ENCODE results near the gene TAMALIN.
A peak's percentile ranks its signal among the peaks of the same experiment; 100 is the strongest.

Gene TAMALIN

DNA sequence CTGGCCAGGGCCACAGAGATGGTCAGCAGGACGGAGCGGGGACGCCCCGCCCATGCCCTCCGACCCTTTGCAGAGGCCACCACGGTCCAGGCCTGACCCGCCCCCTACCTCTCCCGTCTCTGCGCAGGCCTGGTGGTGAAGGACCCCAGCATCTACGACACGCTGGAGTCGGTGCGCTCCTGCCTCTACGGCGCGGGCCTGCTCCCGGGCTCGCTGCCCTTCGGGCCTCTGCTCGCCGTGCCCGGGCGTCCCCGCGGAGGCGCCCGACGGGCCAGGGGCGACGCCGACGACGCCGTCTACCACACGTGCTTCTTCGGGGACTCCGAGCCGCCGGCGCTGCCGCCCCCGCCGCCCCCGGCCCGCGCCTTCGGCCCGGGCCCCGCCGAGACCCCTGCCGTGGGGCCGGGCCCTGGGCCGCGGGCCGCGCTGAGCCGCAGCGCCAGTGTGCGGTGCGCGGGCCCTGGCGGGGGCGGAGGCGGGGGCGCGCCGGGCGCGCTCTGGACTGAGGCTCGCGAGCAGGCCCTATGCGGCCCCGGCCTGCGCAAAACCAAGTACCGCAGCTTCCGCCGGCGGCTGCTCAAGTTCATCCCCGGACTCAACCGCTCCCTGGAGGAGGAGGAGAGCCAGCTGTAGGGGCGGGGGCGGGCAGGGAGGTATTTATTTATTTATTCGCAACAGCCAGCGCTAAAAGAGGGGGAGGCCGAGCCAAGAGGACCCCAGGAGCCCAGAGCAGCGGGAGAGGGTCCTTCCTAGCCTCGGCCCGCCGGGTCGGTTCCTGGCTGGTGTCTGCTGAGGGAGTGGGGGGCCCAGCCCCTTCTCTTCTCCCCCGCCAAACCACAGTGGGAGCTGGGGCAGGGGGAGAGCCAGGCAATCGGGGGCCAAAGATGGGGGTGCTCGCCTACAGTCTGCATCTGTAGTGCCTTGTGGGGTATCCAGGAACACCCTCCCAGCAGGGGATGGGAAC, 8.1 kb downstream of the TAMALIN start:
- DNase-seq (ENCODE audit: low read depth), result no peak

DNA sequence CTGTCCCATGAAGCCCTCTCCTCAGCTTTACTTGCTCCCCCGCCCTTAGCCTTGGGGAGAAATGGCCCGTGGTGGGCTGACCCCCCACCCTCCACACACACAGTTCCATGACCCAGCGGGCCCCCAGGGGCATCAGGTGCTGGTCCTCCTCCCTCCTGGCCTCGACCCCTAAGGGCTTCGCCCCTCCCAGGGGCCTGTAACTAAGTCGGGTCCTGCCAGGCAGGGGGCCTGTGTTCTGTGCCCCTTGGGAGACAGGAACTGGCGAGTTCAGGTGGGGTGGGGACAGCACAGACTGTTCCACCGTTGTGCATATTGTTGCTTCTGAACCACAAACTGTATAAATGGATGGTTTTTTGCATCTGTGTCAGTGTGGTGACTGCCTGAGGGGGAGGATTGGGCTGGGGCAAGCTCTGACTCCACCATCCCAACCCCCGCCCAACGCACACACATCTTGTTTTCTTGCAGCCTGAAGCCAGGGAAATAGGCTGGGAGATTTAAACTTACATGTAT, 8.8 kb downstream of the TAMALIN start:
- DNase-seq (ENCODE audit: low read depth), result no peak

DNA sequence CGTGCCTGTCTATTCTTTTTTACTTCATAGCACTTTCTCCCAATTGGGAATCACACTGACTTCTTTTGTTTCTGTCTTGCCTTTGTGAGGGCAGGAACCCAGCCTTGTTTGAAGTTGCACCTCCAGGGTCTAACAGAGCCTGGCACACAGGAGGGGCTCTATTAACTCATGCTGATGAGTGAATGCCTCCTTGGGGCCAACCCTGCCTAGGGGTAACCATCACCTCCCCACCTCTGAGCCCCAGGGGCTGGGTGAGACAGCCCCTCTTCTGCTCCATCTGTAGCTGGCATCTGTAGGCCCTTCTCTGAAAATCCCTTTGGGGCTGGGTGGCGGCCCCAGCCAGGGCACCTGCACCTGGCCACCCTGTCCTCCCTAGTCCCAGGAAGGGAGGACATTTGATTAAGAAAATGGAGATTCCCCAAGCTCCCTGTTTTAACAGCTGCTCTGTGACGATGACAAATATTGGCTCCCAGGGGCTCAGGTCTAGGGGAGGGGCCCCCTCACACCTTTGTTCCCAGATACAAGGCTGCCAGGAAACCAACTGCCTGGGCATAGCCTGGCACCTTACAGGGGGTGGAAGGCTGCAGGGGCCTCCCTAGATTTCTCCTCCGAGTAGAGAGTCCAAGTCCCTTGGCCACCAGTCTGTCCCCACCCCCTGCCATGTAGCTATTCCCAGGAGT, 11.8 kb downstream of the TAMALIN start:
- DNase-seq (ENCODE audit: low read depth), result no peak

DNA sequence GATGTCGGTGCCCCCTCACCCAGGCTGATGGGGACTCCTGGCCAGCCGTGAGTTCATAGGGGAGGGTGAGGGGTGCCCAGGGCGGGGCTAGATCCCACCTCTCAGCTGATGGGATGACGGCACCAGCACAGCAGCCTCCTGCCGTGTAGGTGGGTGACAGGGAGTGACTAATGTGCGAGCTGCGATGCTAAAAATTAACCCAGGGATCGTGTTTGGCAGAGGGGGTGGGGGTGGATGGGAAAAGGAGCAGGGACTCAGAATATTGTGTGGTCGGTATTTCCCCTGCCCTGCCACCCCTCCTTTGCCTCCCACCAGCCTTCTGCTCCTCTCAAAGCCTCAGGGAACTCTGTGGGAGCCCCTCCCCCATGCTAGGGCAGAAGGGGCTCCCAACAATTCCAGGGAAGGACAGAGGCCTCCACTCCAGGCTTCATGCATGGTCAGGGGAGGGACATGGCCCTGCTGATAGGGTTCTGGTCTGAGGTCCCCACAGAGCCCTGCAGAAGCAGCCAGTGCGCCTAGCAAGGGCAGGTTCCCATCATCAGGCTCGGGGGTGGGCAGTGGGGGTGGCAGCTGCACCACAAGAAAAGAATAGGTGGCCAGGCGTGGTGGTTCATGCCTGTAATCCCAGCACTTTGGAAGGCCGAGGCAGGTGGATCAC, 12.5 kb downstream of the TAMALIN start:
- no peak for DNase-seq (ENCODE audit: low read depth)

DNA sequence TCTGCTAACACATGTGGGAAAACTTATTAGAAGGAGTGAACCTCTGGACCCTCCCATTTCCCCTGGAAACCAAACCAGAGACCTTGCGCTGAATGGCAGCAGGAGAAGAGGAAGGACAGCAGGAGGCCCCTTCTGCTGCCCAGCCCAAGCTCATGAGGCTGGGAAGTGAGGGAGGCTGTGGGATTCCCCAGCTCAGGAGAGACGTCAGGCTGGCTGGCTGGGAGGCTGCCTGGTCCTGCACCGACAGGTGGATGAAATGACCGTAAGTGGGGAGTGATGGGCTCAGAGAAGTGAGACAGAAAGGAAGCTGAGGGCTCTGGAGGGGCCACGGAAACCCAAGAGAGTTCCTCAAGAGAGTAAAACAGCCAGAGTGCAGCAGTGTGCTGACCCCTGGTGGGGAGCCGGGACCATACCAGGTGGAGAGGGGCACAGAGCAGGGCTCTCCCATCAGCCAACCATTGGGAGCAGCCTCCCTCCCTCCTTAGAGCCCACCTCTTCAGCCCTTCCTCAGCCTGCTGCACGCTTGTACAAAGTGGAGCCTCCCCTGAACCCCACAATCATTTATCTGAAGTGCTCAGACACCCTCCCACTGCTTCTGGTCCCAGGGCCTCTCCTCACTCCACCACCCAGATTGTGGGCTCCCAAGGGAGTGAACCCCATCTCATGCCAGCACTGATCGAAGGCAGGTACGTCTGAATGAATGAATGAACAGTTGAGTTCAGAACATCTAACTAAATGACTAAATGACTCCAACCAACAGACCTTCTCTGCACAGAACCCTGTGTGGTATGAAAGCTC, 14.0 kb downstream of the TAMALIN start:
- no peak for DNase-seq (ENCODE audit: low read depth)

DNA sequence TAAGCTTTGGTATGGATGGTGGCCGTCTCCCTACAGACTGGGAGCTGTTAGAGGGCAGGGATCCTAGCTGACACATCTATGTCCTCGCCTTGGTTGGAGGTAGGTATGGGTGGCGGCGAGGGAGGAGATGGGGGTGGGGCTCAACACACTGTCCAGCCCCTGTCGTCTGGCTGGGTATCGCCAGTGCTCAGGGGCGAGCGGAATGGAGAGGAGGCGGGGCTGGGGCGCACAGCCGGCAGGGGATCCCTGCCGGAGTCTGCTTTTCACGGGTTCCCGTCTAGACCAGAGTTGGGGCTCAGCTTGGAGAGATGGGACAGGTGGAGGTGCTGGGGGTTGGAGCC, 16.1 kb downstream of the TAMALIN start:
- no peak for DNase-seq (ENCODE audit: low read depth)

DNA sequence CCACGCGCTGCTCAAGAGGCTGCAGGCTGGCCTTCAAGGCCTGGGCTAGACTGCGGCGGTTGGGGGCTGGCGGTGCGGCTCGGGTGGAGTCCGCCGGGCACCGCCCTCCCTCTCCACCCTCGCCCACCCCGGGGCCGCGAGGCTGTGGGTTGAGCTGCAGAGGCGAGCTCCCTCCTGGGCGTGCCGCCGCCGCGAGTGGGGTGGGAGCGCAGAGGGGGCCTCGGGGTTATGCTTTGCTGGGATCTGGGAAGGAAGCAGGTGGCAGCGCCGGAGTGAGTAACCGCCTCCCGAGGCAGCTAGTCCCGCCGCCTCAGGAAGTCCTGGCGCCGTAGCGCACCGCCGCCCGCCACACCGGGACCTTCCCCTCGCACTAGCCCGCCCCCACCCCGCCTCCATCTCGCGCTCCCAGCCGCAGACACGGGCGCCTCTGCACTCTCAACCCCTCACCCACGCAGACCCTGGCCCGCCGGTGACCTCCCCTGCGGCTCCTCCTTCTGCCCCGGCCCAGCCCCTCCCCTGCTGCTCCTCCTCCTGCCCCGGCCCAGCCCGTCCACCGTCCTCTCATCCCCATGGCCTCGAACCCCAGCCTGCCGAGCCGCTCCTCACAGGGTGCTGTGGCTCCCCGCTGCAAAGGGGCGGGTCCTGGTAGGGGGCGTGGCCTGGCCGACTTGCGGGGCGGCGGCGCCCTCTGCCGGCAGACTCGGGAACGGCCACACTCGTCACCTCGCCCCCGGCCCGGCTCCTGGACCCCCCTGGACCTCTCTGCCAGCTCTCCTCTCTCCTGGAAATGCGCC, 16.6 kb downstream of the TAMALIN start:
- peak; percentile 52 for DNase-seq (ENCODE audit: low read depth)

DNA sequence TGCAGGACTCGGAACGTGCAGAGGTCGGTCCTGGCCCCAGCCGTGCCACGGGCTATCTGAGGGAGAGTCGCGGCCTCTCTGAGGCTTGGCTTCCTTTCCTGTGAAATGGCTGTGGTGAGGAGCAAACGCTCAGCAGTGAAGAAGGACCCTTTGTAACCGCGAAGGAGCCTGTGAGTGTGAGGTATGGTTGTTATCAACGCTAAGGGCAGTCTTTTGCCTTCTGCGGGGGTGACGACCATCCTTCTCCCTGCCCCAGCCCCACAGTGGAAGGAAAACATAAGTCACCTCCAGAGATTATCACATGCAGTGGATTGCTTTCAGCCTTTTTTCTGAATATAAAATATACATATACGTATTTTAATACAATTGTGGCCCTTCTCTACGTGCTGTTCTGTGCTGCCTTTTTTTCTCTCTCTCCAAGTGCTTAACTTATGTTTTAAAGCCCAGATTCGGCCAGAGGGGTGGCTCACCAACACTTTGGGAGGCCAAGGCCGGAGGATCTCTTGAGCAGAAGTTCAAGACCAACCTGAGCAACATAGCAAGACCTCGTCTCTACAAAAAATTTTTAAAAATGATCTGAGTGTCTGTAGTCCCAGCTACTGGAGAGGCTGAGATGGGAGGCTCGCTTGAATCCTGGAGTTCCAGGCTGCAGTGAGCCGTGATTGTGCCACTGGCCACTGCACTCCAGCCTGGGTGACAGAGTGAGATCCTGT, 17.4 kb downstream of the TAMALIN start:
- no peak for DNase-seq (ENCODE audit: low read depth)

DNA sequence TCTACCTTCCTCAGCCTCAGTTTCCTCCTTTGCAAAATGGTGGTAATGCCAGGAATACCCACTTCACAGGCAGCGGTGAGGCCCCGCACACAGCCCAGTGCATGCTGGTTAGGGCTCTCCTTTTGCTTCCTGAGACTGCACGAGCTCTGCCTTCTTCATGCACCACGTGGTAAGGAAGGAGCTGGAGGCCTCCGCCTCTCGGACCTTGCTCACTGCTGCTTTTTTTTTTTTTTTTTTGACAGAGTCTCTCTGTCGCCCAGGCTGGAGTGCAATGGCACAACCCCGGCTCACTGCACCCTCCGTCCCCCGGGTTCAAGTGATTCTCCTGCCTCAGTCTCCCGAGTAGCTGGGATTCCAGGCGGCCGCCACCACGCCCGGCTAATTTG, 18.1 kb downstream of the TAMALIN start:
- no peak for DNase-seq (ENCODE audit: low read depth)

DNA sequence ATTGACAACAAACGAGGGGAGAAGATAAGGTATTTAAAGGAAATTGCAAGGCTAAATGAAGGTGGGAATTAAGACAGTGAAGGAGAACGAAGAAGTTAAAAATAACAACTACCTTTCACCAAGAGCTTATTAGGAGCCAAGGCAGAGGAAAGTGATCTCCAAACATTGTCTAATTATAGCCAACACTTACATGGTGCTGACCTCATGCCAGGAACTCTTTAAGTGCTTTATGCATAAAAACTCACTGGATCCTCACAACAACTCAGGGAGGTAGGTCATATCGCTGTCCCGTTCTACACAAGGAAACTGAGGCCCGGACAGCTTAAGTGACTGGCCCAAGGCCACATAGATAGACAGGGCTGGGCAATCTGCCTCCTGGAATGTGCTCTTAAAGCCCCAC, 19.5 kb downstream of the TAMALIN start:
- DNase-seq (ENCODE audit: low read depth), result no peak

DNA sequence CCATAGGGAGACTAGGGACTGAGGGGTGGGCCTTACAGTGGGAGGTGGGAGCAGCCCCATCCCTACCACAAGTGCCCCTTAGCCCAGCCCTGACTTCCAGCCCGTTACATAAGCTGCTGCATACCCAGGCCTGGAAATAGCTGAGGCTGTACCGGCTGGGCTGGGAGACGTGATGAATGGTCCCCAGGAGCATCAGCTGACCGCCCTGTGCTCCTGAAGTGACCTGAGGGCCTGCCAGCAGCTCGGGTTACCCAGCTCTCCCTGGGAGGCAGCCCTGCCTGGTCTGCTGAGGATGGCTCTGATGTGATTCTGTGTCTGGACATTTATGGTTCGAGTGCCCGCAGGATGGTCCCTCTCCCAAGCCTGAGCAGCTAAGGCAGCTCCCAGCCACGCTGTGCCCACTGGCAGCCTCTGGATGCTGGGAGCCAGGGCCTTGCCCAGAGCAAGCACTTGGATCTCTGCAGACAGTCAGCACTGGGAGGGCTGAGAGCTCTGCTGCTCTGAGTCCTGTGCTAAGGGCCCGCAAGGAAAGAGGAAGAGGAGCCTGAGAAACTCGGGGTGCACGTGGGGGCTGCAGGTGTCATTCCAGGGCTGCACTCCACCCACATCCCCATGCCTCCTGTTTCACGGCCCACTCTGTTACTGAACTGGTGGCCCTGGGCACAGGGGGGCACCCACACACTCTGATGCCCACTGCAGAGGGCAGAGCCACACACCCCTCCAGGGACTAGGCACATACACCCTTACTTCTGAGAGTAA, 20.5 kb downstream of the TAMALIN start:
- no peak for DNase-seq (ENCODE audit: low read depth)

DNA sequence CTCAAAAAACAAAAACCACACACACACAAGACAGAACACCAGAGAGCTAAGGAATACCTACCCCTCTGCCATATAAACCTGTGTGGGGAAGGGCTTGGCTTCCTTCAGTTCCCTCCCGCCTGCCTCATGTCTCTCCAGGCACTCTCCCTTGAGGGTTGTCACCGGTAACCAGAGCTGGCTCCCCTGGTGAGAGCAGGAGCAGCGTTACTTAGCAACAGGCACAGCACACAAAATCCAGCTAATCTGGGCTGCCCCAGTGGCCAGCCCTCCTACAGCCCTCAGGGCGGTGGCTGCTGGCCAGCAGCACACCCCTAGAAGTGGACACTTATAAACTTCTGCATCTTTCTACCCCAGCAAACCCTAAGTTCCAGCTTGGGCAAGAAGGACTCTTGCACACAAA, 22.9 kb downstream of the TAMALIN start:
- peak; percentile 62 for DNase-seq (ENCODE audit: low read depth)

DNA sequence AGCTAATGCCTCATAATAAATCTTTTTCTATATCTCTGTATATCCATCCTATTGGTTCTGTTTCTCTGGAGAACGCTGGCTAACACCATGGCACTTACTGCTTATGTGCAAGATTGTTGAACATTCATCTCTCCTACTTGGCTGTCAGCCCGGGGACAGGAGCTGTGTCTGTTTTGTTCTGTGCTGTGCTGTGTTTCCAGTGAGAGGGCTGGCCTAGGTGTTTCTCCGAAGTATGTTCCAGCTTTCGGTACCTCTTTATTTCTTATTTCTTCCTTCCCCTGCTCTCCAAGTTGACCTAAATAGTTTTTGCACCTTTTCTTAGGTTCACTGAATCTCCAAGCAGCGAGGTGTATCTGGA, 25.7 kb downstream of the TAMALIN start:
- DNase-seq (ENCODE audit: low read depth), result peak; percentile 81

DNA sequence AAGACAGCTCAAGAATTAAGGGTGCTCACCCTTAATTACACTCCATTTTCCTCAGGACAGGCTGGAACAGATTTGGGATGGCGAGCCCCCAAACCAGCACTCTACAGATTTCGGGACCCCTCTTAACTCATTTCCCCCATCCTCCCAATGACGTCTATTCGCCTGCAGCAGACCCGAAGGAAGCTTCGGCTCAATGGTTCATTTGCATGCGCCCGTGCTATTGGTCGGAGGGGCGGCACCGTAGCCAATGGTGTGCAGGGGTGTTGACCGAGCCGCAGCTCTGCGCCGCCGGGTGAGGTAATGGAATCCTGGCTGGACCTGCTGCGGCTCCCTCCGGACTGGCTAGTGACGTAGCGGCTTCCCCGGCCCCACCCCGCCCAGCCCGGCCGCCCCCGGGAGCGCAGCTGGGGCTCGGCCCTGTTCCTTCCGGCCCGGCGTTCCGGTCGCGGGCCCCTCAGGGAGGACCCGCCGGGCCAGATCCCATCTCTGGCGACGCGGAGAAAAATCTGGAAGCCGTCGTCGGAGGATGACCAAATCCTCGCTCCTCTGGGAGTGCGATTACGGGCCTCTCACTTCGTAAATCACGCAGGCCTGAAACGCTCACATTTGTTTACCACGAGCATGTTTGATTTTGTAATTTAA, 26.2 kb downstream of the TAMALIN start:
- DNase-seq (ENCODE audit: low read depth), result peak; percentile 98

DNA sequence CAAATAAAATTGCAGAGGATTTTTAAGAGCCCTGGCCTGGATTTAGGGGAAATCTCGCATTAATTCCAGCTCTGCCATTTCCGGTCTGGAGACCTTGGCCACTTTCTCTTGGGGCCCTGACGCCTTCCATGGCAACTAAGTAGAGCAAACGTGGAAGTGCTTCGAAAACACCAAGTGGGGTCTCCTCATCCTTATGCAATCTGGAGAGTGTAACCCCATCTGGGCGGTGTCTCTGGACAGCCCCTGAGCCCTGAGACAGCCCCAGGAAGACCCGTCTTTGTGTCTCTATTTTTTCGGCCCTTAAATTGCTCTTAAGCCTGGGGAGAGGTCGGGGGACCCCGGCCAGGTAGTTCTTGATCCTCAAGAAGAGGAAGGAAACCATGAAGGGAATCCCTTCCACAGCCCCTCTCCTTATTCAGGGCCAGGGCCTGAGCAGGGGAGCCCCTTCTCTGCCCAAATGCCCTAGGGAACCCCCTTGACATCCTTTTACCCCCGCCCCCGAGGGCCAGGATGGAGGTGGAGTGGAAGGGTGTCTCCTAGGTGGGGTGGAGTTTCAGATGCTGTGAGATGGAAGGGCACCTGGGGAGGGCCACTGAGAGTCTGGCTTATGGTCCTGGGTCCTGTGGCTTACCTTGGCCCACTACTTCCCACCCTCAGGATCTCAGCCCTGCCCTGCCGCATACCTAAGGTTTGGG, 26.8 kb downstream of the TAMALIN start:
- no peak for DNase-seq (ENCODE audit: low read depth)

DNA sequence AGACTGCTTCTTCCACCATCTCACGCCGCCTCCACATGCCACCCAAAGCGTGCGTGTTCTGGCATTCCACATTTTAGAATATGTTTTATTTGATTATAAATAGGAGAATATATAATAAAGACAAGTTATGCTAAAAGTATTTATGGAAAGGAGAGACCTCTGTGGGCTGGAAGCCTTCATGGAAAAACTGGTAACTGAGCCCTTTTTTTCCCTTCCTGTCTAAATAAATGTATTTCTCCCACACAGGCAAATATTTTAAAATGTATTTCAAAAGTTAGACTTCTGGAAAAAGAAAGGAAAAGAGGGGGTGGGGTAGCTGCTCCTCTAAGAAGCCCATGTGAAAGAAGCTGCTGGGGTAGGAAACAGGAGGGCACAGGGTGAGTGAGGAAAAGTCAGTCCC, 28.4 kb downstream of the TAMALIN start:
- DNase-seq (ENCODE audit: low read depth), result no peak

DNA sequence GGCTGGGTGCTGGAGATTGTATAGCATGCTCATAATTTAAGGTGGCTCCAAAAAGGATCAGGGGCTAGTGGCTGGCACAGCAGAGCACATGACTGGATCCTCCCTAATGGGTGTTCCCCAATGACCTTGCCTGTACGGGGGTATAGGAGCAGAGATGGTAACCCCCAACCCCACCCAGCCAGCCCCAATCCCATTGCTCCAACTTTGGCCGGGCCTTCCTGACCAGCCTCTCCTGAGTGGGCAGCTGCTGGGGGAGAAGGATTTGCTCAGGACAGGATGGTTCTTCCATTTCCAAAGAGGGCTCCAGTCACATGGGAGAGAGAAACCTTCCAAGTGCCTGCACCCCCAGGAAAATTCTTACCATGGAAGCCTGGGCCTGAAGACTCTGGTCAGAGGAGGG, 29.2 kb downstream of the TAMALIN start:
- DNase-seq (ENCODE audit: low read depth), result no peak

DNA sequence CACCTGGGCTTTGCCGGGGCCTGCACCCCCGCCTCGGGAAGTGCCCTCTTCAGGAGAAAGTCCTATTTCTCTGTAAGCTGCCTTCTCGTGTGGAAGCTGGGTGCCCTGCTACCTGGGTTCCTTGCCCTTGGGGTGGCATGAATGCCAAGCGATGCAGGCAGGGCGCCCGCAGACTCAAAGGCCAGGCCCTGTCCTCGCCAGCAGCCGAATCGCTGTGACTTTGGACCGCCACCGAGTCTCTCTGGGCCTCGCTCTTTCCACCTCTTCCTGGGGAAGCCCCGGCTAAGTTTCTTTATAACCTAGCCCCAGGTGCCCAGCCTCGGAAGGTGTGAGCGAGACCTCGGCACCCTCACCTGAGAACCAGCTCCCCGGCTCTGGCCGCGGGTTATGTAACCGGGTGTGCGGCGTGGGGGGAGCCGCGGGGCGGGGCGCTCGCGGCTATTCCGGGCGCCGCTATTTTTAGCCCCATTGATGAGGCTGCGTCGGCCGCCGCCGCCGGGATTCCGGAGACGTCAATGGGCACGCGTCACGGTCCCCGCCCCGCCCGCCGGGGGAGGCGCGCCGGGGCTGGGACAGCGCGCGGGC, 29.9 kb downstream of the TAMALIN start:
- DNase-seq (ENCODE audit: low read depth), result peak; percentile 81
